ENCODE measurements around the gene TMUB1. TPM values are rescaled to one million over a fixed set of nuclear protein-coding genes. Genes with fewer than 3 reads are reported as not detected.

Gene TMUB1
- total RNA-seq, 1 experiment from 2014 or later, result 43.8 TPM

DNA sequence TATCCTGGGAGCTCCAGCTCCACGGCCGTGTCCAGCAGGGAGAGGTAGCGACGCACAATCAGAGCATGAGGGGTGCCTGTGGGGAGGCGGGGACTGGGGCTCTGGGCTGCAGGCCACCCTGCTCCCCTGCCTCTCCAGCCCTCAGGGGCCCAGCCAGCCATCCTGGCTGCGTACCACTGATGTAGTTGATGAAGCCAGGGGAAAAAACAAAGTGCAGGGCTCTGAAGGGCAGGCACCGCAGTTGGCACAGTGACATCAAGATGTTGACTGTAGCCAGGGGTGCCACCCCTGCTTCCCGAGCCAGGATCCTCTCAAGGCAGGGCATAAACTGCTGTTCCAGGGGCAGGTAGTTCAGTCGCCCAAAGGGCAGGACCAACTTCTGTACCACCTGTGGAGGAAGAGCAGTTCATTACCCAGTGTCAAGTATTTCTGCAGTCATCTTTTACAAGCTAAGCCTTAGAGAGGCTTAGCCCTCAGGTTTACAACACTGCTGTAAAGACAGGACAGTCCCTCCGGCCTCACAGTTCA lies 5.5 kb downstream of the TMUB1 start:
- no TSS peak for BruUV-seq (replicated peaks)

DNA sequence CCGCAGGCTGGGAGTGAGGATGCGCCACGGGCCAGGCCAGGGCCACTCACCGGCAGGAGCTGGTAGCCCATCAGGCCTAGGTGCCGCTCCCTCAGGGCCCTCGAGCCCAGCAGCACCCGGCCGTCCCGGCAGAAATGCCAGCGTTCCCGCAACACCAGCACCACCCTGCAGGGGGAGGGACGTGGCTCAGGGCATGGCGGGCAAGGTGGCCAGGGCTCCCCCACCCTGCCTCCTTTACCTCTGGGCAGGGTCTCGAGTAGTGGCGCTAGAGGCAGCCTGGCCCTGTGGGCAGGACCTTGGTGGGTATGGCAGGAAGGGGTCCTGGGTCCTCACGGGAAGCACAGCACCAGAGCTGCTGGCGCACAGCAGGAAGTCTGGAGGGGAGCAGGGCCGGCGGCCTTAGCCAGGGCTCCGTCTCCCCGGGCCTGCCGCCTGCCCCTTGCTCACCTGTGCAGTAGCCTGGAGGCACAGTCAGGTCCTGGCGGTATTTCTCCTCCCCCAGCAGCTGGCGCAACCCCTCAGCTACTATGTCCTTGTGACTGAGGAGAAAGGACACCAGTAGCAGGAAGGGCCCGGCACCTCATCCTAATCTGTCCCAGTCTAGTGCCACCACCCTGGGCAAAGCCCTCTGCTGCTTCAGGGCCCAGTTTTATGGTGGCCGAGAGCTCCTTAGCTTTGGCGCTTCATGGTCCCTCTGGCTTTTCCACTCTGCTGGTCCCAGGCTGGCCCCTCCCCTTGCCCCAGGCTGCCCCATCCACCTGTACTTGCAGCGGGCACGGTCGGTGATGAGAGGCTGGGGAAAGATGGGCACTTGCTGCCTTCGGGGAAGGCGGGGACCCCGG lies 6.2 kb downstream of the TMUB1 start:
- Histone ChIP-seq H3K27ac (ENCODE audit: low read depth, low read length, poor library complexity, severe bottlenecking) (no peak overlapping the region), H3K4me1 (ENCODE audit: insufficient read depth, low read length, poor library complexity, severe bottlenecking) (peaks cover 25% of the 10 kb centered on the region), H3K4me3 (ENCODE audit: low read depth, low read length, poor library complexity, severe bottlenecking) (no peak overlapping the region), H3K9me3 (ENCODE audit: low read depth, low read length, poor library complexity, severe bottlenecking) (no peaks in the 10 kb centered on the region), H3K27me3 (replicated peaks; ENCODE audit: insufficient read depth, low read depth, low read length, poor library complexity) (no peaks in the 10 kb centered on the region), H3K36me3 (ENCODE audit: insufficient read depth, low read length, poor library complexity, severe bottlenecking) (peaks cover 49% of the 10 kb centered on the region)
- POLR2A ChIA-PET (ENCODE audit: low non-redundant PET), result no interaction called here
- TF ChIP-seq, protein P1, sequence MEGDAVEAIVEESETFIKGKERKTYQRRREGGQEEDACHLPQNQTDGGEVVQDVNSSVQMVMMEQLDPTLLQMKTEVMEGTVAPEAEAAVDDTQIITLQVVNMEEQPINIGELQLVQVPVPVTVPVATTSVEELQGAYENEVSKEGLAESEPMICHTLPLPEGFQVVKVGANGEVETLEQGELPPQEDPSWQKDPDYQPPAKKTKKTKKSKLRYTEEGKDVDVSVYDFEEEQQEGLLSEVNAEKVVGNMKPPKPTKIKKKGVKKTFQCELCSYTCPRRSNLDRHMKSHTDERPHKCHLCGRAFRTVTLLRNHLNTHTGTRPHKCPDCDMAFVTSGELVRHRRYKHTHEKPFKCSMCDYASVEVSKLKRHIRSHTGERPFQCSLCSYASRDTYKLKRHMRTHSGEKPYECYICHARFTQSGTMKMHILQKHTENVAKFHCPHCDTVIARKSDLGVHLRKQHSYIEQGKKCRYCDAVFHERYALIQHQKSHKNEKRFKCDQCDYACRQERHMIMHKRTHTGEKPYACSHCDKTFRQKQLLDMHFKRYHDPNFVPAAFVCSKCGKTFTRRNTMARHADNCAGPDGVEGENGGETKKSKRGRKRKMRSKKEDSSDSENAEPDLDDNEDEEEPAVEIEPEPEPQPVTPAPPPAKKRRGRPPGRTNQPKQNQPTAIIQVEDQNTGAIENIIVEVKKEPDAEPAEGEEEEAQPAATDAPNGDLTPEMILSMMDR (conservative IDR thresholded peaks at IDR 0.05; ENCODE audit: low read depth, low read length), result peak; percentile 49
- no peak for TF ChIP-seq EZH2 (IDR thresholded peaks at IDR 0.05; ENCODE audit: borderline replicate concordance, low read depth, low read length, poor library complexity, severe bottlenecking)
- intact Hi-C loops (cut with micrococcal nuclease; ENCODE audit: unreplicated experiment), result no loop called here
- DNase-seq (ENCODE audit: low spot score), result no peak
- no TSS peak for BruUV-seq (replicated peaks)
- CTCF ChIA-PET, result no interaction called here

More for the DNA sequence above, 5.5 kb downstream of the TMUB1 start:
- H3K9me3 ChIP-seq (ENCODE audit: low read depth, low read length, poor library complexity, severe bottlenecking), result no peaks in the 10 kb centered on the region
- POLR2A ChIA-PET (ENCODE audit: low non-redundant PET), result no interaction called here
- DNase-seq (ENCODE audit: low spot score), result no peak
- no peak overlapping the region for H3K27ac ChIP-seq (ENCODE audit: low read depth, low read length, poor library complexity, severe bottlenecking)
- no peak overlapping the region for H3K4me3 ChIP-seq (ENCODE audit: low read depth, low read length, poor library complexity, severe bottlenecking)
- peaks cover 42% of the 10 kb centered on the region for H3K36me3 ChIP-seq (ENCODE audit: insufficient read depth, low read length, poor library complexity, severe bottlenecking)
- H3K27me3 ChIP-seq (replicated peaks; ENCODE audit: insufficient read depth, low read depth, low read length, poor library complexity), result no peaks in the 10 kb centered on the region
- intact Hi-C loops (cut with micrococcal nuclease; ENCODE audit: unreplicated experiment), result no loop called here
- CTCF ChIA-PET, result no interaction called here
- H3K4me1 ChIP-seq (ENCODE audit: insufficient read depth, low read length, poor library complexity, severe bottlenecking), result peaks cover 31% of the 10 kb centered on the region
- no peak for TF ChIP-seq EZH2 (IDR thresholded peaks at IDR 0.05; ENCODE audit: borderline replicate concordance, low read depth, low read length, poor library complexity, severe bottlenecking)
- TF ChIP-seq, protein P1 (conservative IDR thresholded peaks at IDR 0.05; ENCODE audit: low read depth, low read length), result no peak

DNA sequence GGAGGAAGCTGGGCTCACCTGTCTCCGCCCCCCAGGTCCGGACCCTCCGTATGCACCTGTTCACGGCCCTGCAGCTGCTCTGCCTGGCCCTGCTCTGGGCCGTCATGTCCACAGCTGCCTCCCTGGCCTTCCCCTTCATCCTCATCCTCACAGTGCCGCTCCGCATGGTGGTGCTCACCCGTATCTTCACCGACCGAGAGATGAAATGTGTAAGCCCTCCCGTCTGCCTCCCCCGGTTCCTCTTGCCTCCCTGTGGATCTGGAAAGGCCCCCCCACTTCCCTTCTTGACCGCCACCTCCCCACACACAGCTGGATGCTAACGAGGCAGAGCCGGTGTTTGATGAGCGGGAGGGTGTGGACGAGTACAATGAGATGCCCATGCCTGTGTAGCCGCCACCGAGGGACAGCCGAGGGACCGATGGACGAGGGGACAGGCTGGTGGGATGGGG lies 7.3 kb downstream of the TMUB1 start:
- TSS peak; percentile 70 for BruUV-seq (replicated peaks)

More for the DNA sequence above, 7.3 kb downstream of the TMUB1 start:
- no peak for DNase-seq (ENCODE audit: low spot score)
- CTCF ChIA-PET, result interaction anchor here (0.6 kb wide), 1 partner anchor 15 kb away, joined by 6 read pairs; no protein-coding TSS in a partner anchor
- peaks cover 59% of the 10 kb centered on the region for H3K36me3 ChIP-seq (ENCODE audit: insufficient read depth, low read length, poor library complexity, severe bottlenecking)
- peaks cover 14% of the 10 kb centered on the region for H3K4me1 ChIP-seq (ENCODE audit: insufficient read depth, low read length, poor library complexity, severe bottlenecking)
- TF ChIP-seq, protein P1 (conservative IDR thresholded peaks at IDR 0.05; ENCODE audit: low read depth, low read length), result no peak
- no peak for TF ChIP-seq EZH2 (IDR thresholded peaks at IDR 0.05; ENCODE audit: borderline replicate concordance, low read depth, low read length, poor library complexity, severe bottlenecking)
- POLR2A ChIA-PET (ENCODE audit: low non-redundant PET), result no interaction called here
- intact Hi-C loops (cut with micrococcal nuclease; ENCODE audit: unreplicated experiment), result no loop called here
- no peaks in the 10 kb centered on the region for H3K9me3 ChIP-seq (ENCODE audit: low read depth, low read length, poor library complexity, severe bottlenecking)
- H3K27ac ChIP-seq (ENCODE audit: low read depth, low read length, poor library complexity, severe bottlenecking), result no peak overlapping the region
- H3K4me3 ChIP-seq (ENCODE audit: low read depth, low read length, poor library complexity, severe bottlenecking), result no peak overlapping the region
- H3K27me3 ChIP-seq (replicated peaks; ENCODE audit: insufficient read depth, low read depth, low read length, poor library complexity), result no peaks in the 10 kb centered on the region
